WTC11 (cell line): Measurements from ENCODE around the gene GAB2.

Source experiments
- CTCF ChIP-seq: fragments of 200-600 bp; IDR thresholded peaks from 2 replicates; pipeline ENCODE4 v1.8.0; 2022; ENCODE audit warnings: antibody characterized with exemption
- SP1 ChIP-seq: sonication (generic); formaldehyde crosslinking; conservative IDR thresholded peaks from 2 replicates; pipeline ENCODE4 v1.8.1; 2022; ENCODE audit warnings: missing genetic modification reagents
- STAT6 ChIP-seq: sonication (generic); formaldehyde crosslinking; conservative IDR thresholded peaks from 2 replicates; pipeline ENCODE4 v1.8.1; 2023; ENCODE audit warnings: mild to moderate bottlenecking, low read depth, missing genetic modification reagents, moderate library complexity
- ZNF423 ChIP-seq: fragments of 250-450 bp; sonication (Bioruptor Pico); IDR thresholded peaks from 2 replicates; pipeline ENCODE4 v2.1.2; 2022; ENCODE audit warnings: mild to moderate bottlenecking, moderate library complexity
- TF ChIP-seq, protein P1 (sequence below): sonication (generic); formaldehyde crosslinking; IDR thresholded peaks from 2 replicates; pipeline ENCODE4 v1.8.0; 2022; ENCODE audit warnings: mild to moderate bottlenecking, missing genetic modification reagents

- TF ChIP-seq CTCF (no peak), SP1 (CRISPR knock-in tag) (no peak), STAT6 (CRISPR knock-in tag) (no peak), ZNF423 (CRISPR knock-in tag) (no peak)
- TF ChIP-seq, protein P1, sequence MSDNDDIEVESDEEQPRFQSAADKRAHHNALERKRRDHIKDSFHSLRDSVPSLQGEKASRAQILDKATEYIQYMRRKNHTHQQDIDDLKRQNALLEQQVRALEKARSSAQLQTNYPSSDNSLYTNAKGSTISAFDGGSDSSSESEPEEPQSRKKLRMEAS (CRISPR knock-in tag) = no peak
Observed at GRCh38 chr11:78385205-78385604, 32.4 kb downstream of the GAB2 start.
